T-helper 2 cell treated with Interferon-gamma antibody and Interleukin-4, amounts not matched to agents 5 μg/mL and 100 μg/mL, for 36 hours (primary cell): ENCODE measurements around the gene NASP.
"Not testable (repeated sequence)": the region's sequence is repeated elsewhere in the genome, so short reads cannot be mapped to it uniquely, and the experiment has no call there.

Experiments used
- DNase-seq: peaks from one replicate; pipeline ENCODE4 v3.0.0; 2021; ENCODE audit warnings: low spot score
- H3K27ac Mint-ChIP-seq: one replicate; pipeline ENCODE4 v1.8.0; 2021; ENCODE audit warnings: mild to moderate bottlenecking, mixed read lengths
- H3K27me3 Mint-ChIP-seq: one replicate; pipeline ENCODE4 v1.8.0; 2021; ENCODE audit warnings: low read depth, mixed read lengths
- H3K36me3 Mint-ChIP-seq: one replicate; pipeline ENCODE4 v1.8.0; 2021; ENCODE audit warnings: low read depth, mixed read lengths
- H3K4me1 Mint-ChIP-seq: one replicate; pipeline ENCODE4 v1.8.0; 2021; ENCODE audit warnings: low read depth, mixed read lengths
- H3K4me3 Mint-ChIP-seq: one replicate; pipeline ENCODE4 v1.8.0; 2022; ENCODE audit warnings: mild to moderate bottlenecking, moderate library complexity, mixed read lengths
- H3K9me3 Mint-ChIP-seq: one replicate; pipeline ENCODE4 v1.8.0; 2021; ENCODE audit warnings: mixed read lengths

The NASP gene

DNA sequence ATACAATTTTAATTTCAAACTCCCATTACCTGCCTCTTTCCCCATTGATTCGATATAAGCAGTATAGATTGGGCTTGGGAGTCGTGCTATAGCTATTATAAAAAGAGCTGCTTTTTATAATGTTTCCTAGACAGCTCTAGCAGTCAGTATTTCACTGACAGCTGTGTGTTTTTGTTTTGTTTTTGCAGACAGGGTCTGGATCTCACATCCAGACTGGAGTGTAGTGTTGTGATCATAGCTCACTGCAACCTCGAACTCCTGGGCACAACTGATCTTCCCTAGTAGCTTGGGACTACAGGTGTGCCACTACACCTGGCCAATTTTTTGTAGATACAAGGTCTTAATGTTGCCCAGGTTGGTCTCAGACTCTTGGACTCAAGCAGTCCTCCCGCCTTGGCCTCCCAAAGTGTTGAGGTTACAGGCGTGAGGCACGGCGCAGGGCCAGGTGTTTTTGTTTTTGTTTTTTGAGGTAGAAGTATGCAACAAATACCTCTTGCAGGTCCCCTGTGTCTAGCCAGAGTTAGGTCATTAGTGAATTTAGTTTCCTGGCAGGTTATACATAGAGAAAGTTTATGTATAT, 1.7 kb downstream of the NASP start:
- Mint-ChIP-seq H3K27me3 (no peaks in the 10 kb centered on the region), H3K4me1 (peaks cover 24% of the 10 kb centered on the region), H3K36me3 (peaks cover 20% of the 10 kb centered on the region), H3K27ac (peak overlapping the region; percentile 99), H3K9me3 (no peaks in the 10 kb centered on the region), H3K4me3 (peak overlapping the region; percentile 91)
- no peak for DNase-seq

DNA sequence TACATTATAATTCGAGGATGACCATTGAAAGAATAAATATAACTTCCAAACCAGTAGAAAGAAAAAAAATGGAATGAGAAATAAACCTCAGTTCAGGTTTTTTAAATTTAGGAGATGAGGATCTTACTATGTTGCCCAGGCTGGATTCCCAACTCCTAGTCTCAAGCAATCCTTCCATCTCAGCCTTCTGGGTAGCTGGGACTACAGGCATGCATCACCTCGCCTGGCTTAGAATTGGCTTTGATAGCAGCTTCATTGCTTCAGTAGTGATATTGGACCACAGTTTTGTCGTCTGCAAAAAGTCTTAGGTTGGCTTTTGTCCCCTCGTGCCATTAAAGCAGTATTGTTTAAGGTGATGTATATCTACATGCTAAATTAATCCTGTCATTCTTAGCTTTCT, 2.9 kb downstream of the NASP start:
- peak overlapping the region; percentile 89 for H3K27ac Mint-ChIP-seq
- peak overlapping the region; percentile 91 for H3K4me3 Mint-ChIP-seq
- no peak for DNase-seq
- H3K27me3 Mint-ChIP-seq = no peaks in the 10 kb centered on the region
- H3K9me3 Mint-ChIP-seq = no peaks in the 10 kb centered on the region
- H3K4me1 Mint-ChIP-seq = peaks cover 26% of the 10 kb centered on the region
- peaks cover 25% of the 10 kb centered on the region for H3K36me3 Mint-ChIP-seq

DNA sequence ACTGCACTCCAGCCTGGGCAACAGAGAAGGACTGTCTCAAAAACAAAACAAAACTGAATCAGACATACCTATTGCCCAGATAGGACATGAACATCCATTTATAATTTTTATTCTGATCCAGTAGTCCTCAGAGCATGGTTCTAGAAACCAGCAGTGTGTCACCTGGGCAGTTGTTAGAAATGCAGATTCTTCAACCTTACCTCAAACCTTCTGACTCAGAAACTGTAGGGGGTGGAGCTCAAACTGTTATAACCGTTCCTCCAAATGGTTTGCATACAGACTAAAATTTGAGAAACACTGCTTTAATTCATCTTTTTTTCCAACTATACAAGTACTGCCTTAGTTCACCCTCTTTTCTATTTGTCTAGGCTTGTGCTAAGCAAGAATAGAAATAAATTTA, 6.0 kb downstream of the NASP start:
- Mint-ChIP-seq H3K9me3 (no peaks in the 10 kb centered on the region), H3K27me3 (no peaks in the 10 kb centered on the region), H3K4me3 (no peak overlapping the region), H3K4me1 (peaks cover 24% of the 10 kb centered on the region), H3K36me3 (peaks cover 28% of the 10 kb centered on the region), H3K27ac (no peak overlapping the region)
- no peak for DNase-seq

DNA sequence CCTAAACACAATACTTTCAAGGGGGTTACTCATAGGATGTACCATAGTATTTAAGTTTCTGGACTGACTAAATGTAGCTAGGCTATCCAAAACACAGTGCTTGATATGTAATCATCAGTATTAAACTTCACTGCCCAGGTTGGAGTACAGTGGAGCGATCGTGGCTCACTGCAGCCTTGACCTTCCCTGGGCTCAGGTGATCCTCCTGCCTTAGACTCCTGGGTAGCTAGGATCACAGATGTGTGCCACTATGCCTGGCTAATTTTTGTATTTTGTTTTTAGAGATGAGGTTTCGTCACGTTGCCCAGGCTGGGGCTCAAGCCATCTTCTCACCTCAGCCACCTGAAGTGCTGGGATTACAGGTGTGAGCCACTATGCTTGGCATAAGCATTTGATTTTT, 10.6 kb downstream of the NASP start:
- H3K27me3 Mint-ChIP-seq = no peaks in the 10 kb centered on the region
- H3K27ac Mint-ChIP-seq = no peak overlapping the region
- DNase-seq = no peak
- H3K9me3 Mint-ChIP-seq = no peaks in the 10 kb centered on the region
- no peak overlapping the region for H3K4me3 Mint-ChIP-seq
- H3K36me3 Mint-ChIP-seq = peaks cover 33% of the 10 kb centered on the region
- peaks cover 14% of the 10 kb centered on the region for H3K4me1 Mint-ChIP-seq

- not testable (repeated sequence) for DNase-seq, H3K9me3 Mint-ChIP-seq, H3K27me3 Mint-ChIP-seq, H3K4me3 Mint-ChIP-seq, H3K27ac Mint-ChIP-seq
- Mint-ChIP-seq H3K36me3 (peaks cover 30% of the 10 kb centered on the region), H3K4me1 (peaks cover 27% of the 10 kb centered on the region)
Measured at GRCh38 chr1:45596765-45597164, 12.9 kb downstream of the NASP start.

DNA sequence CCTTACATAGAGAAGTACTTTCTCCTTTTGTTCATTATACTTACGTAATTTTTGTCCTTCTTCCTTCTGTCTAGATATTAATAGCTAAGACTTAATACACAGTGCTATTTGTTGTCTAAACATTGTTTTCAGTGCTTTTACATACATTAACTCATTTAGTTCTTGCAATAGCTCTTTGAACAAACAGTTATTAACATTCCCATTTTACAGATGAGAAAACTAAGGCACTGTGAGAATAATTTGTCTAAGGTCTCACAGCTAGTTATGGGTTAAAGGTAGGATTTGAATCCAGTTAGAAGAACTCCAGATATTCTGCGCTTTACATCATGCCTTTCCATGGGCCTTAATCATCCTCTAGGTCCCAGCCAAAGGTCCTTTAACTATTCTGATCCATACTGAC, 20.4 kb downstream of the NASP start:
- Mint-ChIP-seq H3K27ac (no peak overlapping the region), H3K4me3 (no peak overlapping the region), H3K9me3 (no peaks in the 10 kb centered on the region), H3K36me3 (peaks cover 39% of the 10 kb centered on the region), H3K27me3 (no peaks in the 10 kb centered on the region), H3K4me1 (peaks cover 33% of the 10 kb centered on the region)
- DNase-seq = no peak

GRCh38 chr1:45607404-45608074, 23.7 kb downstream of the NASP start:
- Mint-ChIP-seq H3K27me3 (no peaks in the 10 kb centered on the region), H3K9me3 (no peaks in the 10 kb centered on the region), H3K27ac (peak overlapping the region; percentile 74), H3K4me1 (peaks cover 17% of the 10 kb centered on the region), H3K36me3 (peaks cover 48% of the 10 kb centered on the region), H3K4me3 (no peak overlapping the region)
- no peak for DNase-seq

GRCh38 chr1:45608175-45609156, 24.6 kb downstream of the NASP start:
- no peaks in the 10 kb centered on the region for H3K27me3 Mint-ChIP-seq
- H3K4me1 Mint-ChIP-seq = peaks cover 17% of the 10 kb centered on the region
- peak overlapping the region; percentile 16 for H3K27ac Mint-ChIP-seq
- no peak overlapping the region for H3K4me3 Mint-ChIP-seq
- H3K9me3 Mint-ChIP-seq = no peaks in the 10 kb centered on the region
- no peak for DNase-seq
- H3K36me3 Mint-ChIP-seq = peaks cover 51% of the 10 kb centered on the region

DNA sequence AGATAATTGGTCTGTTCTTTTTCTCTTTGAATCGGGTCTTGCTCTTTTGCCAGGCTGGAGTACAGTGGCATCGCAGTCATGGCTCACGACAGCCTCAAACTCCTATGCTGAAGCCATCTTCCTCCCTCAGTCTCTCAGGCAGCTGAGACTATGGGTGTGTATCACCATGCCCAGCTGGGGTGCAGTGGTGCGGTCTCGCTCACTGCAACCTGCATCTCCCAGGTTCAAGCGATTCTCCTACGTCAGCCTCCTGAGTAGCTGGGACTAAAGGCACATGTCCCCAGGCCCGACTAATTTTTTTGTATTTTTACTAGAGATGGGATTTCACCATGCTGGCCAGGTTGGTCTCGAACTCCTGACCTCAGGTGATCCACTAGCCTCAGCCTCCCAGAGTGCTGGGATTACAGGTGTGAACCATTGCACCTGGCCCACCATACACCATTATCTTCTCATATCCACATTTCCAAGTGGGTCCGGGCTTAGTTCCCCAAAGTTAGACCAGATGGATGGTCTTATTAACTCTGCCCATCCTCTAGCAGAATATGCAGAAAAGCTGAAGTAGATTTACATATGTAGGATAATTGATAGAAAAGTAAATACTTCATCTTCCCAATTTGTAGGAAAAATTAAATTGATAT, 26.9 kb downstream of the NASP start:
- peaks cover 14% of the 10 kb centered on the region for H3K4me1 Mint-ChIP-seq
- peaks cover 63% of the 10 kb centered on the region for H3K36me3 Mint-ChIP-seq
- H3K27me3 Mint-ChIP-seq = no peaks in the 10 kb centered on the region
- H3K9me3 Mint-ChIP-seq = no peaks in the 10 kb centered on the region
- no peak overlapping the region for H3K4me3 Mint-ChIP-seq
- no peak overlapping the region for H3K27ac Mint-ChIP-seq
- DNase-seq = no peak

- H3K27ac Mint-ChIP-seq = peak overlapping the region; percentile 6
Measured at GRCh38 chr1:45612941-45613579, 29.2 kb downstream of the NASP start.

GRCh38 chr1:45615885-45616284, 32.0 kb downstream of the NASP start:
- Mint-ChIP-seq H3K36me3 (peaks cover 58% of the 10 kb centered on the region), H3K9me3 (no peaks in the 10 kb centered on the region), H3K4me1 (no peaks in the 10 kb centered on the region), H3K4me3 (no peak overlapping the region), H3K27me3 (no peaks in the 10 kb centered on the region), H3K27ac (no peak overlapping the region)
- no peak for DNase-seq

More at GRCh38 chr1:45612941-45613579, 29.2 kb downstream of the NASP start:
- Mint-ChIP-seq H3K9me3 (no peaks in the 10 kb centered on the region), H3K36me3 (peaks cover 61% of the 10 kb centered on the region), H3K27me3 (no peaks in the 10 kb centered on the region), H3K4me1 (peaks cover 4% of the 10 kb centered on the region), H3K4me3 (no peak overlapping the region)
- no peak for DNase-seq

DNA sequence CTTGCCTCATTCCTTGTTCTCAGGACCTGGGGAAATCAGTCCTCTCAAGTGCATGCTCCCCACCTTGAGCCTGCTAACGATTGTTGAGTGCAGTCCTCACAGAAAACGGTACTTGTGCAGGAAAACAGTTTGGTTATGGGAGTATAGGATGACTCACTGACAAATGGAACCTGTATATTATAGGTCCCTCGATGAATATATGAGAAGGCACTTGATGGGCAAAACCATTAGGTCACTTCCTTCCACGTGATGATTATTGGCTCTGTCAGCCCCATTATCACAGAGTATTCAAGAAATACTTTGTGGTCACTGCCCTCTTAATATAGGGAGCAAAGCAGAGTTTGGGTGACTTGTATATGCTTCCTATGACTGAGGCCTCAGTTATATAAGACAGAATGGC, 33.8 kb downstream of the NASP start:
- no peaks in the 10 kb centered on the region for H3K9me3 Mint-ChIP-seq
- no peak overlapping the region for H3K4me3 Mint-ChIP-seq
- peaks cover 53% of the 10 kb centered on the region for H3K36me3 Mint-ChIP-seq
- no peak overlapping the region for H3K27ac Mint-ChIP-seq
- H3K27me3 Mint-ChIP-seq = no peaks in the 10 kb centered on the region
- no peak for DNase-seq
- H3K4me1 Mint-ChIP-seq = no peaks in the 10 kb centered on the region

- H3K27ac Mint-ChIP-seq = no peak overlapping the region
- DNase-seq = no peak
- H3K27me3 Mint-ChIP-seq = no peaks in the 10 kb centered on the region
- no peaks in the 10 kb centered on the region for H3K9me3 Mint-ChIP-seq
- no peak overlapping the region for H3K4me3 Mint-ChIP-seq
- H3K4me1 Mint-ChIP-seq = no peaks in the 10 kb centered on the region
- H3K36me3 Mint-ChIP-seq = peaks cover 47% of the 10 kb centered on the region
Measured at GRCh38 chr1:45619149-45619921, 35.5 kb downstream of the NASP start.
